GM12892 (cell line): ENCODE measurements around the gene CACNA1G.

ENCODE experiments used
- POLR2A ChIP-seq: IDR thresholded peaks from 2 replicates; pipeline ENCODE4 v1.6.1; 2011; ENCODE audit warnings: low read depth, low read length, control low read depth
- POLR2AphosphoS5 ChIP-seq: IDR thresholded peaks from 2 replicates; pipeline ENCODE4 v1.6.1; 2011; ENCODE audit warnings: low read depth, low read length, control low read depth
- TAF1 ChIP-seq: IDR thresholded peaks from 2 replicates; pipeline ENCODE4 v1.6.1; 2011; ENCODE audit warnings: low read depth, mild to moderate bottlenecking, control low read depth, low read length, borderline replicate concordance

DNA sequence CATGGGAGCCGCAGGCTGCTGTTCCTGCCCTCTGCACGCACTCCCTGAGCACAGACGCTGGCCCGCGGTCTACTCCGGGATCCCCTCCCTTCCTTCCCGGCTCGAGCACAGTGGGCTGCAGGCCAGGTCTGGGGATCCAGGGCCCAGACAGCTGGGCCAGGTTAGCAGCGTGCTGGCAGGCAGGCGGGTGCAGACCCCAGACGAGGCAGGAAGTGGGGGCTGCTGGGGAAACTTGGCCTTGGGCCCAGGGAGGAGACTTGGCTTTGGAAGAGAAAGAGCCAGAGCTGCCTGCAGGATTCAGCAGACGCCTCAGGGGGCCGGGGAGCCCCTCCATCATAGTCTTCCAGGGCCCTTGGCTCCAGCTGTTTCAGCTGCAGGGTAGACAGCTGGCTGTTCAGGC lies 44.0 kb downstream of the CACNA1G start:
- TF ChIP-seq TAF1 (no peak), POLR2A (no peak), POLR2AphosphoS5 (no peak)
